GM18517 (cell line): Measurements from ENCODE around the gene PCNX3.

ENCODE experiments used
- ATAC-seq: cut with Tn5 transposase; IDR thresholded peaks from one replicate; pipeline ENCODE4 v1.9.1; 2021; ENCODE audit warnings: mild to moderate bottlenecking, moderate library complexity; ENCODE audit not compliant: unreplicated experiment

Gene PCNX3

GRCh38 chr11:65615229-65615949, at the start of gene PCNX3:
TSS of gene PCNX3 (plus strand) at chr11:65615776. CDS start at chr11:65616312, 536 bp downstream.
- peak; percentile 89 for ATAC-seq

DNA sequence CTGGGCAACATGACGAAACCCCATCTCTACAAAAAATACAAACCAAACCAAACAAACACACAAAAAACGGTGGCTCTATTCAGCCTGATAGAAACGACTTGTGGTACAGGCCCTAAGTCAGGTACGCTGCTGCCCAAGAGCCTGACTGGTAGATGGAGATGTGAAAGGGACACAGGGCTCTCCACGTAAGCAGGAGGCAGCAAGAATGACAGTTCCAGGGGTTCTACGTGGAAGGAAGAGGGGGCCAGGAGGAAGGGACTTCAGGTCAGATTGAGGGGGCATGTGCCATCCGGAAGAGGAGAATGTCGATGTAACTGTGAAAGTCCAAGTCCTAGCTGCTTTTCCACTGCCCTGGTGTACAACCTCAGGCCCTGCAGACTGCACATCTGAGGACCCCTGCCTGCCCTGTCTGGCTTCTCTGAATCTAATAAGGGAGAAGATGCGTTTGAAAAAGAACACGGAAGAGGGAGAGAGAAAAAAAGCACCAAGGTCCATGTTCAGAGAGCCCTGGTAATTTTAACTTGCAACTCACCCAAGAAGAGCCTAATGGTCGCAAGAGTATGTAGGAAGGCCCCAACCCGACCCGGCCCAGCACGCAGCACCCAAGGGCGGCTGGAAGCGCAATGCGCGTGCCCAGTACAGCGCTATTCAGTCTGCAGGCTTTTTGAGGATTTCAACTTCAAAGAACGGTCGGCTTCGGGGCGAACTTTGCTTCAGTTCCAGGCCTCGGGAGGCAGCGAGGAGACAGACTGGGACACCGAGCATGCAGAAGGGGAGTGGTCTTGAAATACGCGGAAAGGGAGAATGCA, 46.2 kb upstream of the PCNX3 start:
- ATAC-seq, result peak; percentile 0

DNA sequence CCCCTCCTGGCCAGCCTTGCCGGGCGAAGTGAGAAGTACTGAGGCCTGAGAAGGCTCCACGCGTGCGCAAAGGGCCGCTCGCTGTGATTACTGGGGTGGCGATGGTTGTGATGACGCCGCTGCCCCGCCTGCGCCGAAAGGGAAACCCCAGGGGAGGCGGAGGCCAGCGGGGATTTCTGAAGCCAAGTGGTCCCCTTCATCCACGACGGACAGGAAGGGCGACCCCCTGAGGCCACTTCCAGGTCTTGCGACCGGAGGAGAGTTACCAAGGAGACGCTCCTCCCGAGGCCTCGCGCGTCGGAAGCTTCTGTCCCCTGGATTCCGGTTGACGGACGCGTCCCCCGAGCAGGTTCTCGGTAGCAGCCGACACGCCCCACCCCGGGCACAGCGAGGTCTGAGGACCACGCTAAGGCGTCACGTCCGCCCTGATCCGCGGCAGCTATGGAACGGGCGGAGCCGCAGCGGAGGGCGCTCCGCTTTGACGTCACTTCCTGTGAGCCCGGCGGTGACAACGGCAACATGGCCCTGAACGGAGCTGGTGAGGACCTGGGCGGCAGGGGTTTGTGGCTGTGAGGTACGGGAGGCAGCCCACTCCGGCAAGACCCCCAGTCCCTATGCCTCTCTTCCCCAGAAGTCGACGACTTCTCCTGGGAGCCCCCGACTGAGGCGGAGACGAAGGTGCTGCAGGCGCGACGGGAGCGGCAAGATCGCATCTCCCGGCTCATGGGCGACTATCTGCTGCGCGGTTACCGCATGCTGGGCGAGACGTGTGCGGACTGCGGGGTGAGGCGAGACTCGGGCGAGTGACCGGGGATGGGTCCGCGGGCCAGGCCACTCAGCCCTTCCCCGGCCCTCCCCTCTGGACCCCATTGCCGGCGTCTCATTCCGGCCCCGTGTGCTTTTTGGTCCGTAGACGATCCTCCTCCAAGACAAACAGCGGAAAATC, 45.3 kb upstream of the PCNX3 start, which contains the start of gene ZNRD2:
Gene ZNRD2, plus strand, starts transcription at position 505 of the 946 bp plus-strand sequence. Its CDS starts 15 bp downstream, at position 520.
- ATAC-seq, result peak; percentile 65

- no peak for ATAC-seq
Observed at GRCh38 chr11:65571420-65571819, 44.2 kb upstream of the PCNX3 start.

- ATAC-seq, result no peak
Observed at GRCh38 chr11:65571940-65572339, 43.6 kb upstream of the PCNX3 start.

DNA sequence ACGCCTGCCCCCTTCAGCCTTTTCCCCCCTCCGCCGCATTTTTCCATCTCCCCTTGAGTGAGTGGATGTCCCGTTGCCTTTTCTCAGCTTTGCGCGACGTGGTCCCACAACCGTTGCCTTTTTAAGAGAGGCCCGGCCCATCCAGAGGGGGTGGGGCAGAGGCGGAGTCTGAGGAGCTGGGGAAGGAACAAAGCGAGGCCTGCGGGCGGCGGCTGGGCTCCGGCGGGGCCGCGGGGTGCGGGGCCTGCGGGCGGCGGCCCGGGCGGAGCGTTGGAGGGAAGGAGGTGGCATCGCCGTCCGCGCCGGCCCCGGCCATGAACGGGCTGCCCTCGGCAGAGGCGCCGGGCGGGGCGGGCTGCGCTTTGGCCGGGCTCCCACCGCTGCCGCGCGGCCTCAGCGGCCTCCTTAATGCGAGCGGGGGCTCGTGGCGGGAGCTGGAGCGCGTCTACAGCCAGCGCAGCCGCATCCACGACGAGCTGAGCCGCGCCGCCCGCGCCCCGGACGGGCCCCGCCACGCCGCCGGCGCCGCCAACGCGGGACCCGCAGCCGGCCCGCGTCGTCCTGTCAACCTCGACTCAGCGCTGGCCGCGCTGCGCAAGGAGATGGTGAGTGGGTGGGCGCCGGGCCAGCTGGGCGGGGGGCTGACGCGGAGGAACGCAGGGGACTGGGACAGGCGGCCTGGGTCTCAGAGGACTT, 43.1 kb upstream of the PCNX3 start, which contains the start of gene FAM89B:
Gene FAM89B, plus strand, starts transcription at position 183 of the 696 bp plus-strand sequence. Its CDS starts 132 bp downstream, at position 315.
- no peak for ATAC-seq

DNA sequence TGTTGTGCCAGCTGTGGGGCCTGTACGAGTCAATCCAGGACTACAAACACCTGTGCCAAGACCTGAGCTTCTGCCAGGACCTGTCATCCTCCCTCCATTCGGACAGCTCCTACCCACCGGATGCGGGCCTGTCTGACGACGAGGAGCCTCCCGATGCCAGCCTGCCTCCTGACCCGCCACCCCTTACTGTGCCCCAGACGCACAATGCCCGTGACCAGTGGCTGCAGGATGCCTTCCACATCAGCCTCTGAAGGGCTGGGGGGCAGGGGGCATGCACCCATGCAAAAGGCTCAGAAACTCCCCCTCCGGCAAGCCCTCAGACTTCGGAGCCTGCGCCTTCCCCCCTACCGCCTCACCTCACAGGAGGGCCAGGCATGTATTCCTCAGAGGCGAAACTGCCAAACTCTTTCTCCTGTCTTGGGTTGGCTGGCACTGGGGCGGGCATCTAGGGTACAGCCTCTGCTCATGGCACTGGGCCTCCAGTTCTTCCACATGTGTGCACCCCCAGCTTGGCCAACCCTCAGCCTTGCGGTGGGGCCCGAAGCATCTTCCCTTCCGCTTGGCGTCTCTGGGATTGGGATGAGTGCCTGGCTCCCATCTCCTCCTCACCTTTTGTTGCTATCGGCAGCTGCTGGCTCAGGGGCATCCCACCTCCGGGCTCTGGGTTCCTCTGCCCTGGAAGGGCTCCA, 42.0 kb upstream of the PCNX3 start:
- no peak for ATAC-seq

GRCh38 chr11:65574109-65574810, 41.3 kb upstream of the PCNX3 start:
- peak; percentile 21 for ATAC-seq

DNA sequence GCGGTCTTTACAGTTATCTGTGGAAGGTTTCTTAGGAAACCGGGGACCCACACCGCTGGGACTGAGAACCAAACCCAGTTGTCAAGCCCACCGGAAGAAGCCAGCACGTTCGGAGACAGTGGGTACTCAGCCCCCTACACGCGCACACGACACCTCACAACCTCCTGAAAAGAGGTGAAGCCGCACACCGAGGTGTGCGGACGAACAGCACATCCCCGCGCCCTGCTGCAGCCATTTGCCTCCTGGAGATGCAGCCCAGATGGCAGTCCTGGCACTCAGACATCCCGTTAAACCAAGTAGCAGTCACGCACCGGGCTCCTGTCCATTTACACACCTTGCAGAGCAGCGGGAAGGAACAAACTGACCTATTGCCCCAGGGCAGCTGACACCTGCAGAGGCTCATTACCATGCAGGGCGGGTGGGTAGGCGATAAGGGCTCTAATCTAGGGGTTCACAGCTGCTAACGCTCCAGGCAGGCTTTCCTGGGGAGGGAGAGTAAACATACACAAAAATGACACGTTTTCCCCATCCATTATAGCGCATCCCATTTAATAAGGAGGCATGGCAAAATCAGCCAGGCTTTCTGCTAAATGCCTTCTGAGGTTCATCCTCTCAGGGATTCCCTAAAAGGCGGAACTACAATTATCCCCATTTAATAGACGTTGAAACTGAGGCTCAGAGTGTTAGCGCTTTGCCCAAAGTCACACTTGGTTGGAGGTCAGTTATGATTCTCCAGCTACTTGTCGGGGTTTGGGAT, 40.6 kb upstream of the PCNX3 start:
- no peak for ATAC-seq

- ATAC-seq, result no peak
Observed at GRCh38 chr11:65575568-65576231, 39.9 kb upstream of the PCNX3 start, which contains the start of gene EHBP1L1. TSS of gene EHBP1L1 (plus strand) at chr11:65576053. CDS start at chr11:65576303, 250 bp downstream.

DNA sequence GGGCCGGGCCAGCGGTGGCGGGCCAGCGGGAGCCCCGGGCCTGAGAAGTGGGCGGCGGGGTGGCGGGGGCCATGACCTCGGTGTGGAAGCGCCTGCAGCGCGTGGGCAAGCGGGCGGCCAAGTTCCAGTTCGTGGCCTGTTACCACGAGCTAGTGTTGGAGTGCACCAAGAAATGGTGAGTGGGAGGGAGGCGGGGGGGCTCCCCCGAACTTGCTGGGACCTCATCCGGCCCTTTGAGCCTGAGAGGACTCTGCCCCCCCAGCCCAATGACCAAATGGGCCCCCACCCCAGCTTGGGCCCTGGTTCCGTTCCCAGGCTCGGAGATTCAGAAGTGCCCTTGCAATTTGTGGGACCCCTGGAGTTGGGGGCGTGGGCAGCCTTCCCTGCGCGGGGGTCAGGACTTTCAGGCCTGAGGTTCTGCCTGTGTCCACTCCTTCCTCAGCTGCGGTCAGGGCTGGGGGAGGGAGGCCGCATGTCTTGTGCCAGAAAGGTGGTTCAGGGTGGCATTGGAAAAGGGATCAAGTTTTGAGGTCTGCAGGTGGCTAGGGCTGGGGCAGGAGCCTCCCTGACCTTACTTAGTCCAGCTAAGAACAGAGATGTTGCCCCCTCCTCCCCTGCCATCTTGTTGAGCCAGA, 39.2 kb upstream of the PCNX3 start:
- no peak for ATAC-seq

- no peak for ATAC-seq
Observed at GRCh38 chr11:65576867-65577755, 38.5 kb upstream of the PCNX3 start.

GRCh38 chr11:65577756-65578109, 37.8 kb upstream of the PCNX3 start:
- no peak for ATAC-seq

- no peak for ATAC-seq
Observed at GRCh38 chr11:65578134-65578533, 37.4 kb upstream of the PCNX3 start.

GRCh38 chr11:65578667-65579066, 36.9 kb upstream of the PCNX3 start:
- no peak for ATAC-seq

DNA sequence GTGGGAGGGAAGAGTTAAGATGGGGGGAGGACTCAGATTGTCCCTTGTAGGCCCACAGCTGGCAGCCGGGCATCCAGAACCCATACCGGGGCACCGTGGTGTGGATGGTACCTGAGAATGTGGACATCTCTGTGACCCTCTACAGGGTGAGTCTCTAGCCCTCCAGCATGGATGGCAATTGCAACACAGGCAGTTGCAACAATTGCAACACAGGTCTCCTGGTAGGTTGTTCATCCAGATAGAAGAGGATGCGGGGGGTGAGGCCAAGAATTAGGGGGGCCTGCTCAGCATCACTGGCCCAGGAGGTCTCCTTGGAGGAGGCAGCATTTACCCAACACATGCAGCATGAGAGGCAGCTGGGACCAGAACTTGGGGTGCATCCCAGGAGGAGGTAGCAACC, 36.3 kb upstream of the PCNX3 start:
- no peak for ATAC-seq
